ENCODE results near the gene MAP6.

Gene MAP6

GRCh38 chr11:75668451-75669297 lies at the start of gene MAP6:
TSS of gene MAP6 (minus strand) at chr11:75669038. CDS start at chr11:75668369, 669 bp downstream.
- Histone ChIP-seq H3K27me3 (ENCODE audit: insufficient read depth, low read length) (no peaks in the 10 kb centered on the region), H3K4me3 (ENCODE audit: low read length) (peak within 1 kb of the TSS; percentile 52), H3K9me3 (ENCODE audit: low read length) (no peaks in the 10 kb centered on the region), H2AFZ (ENCODE audit: low read depth, low read length) (peak within 1 kb of the TSS; percentile 24), H3K4me1 (ENCODE audit: insufficient read depth, low read length) (peaks cover 40% of the 10 kb centered on the region), H3K36me3 (ENCODE audit: insufficient read depth, low read length) (no peaks in the 10 kb centered on the region)

- no peaks in the 10 kb centered on the region for H3K36me3 ChIP-seq (ENCODE audit: insufficient read depth, low read length)
- no peak within 1 kb of the TSS for H3K4me3 ChIP-seq (ENCODE audit: low read length)
- no peak within 1 kb of the TSS for H2AFZ ChIP-seq (ENCODE audit: low read depth, low read length)
- peaks cover 6% of the 10 kb centered on the region for H3K27me3 ChIP-seq (ENCODE audit: insufficient read depth, low read length)
- no peaks in the 10 kb centered on the region for H3K9me3 ChIP-seq (ENCODE audit: low read length)
- H3K4me1 ChIP-seq (ENCODE audit: insufficient read depth, low read length): no peaks in the 10 kb centered on the region
These were observed 49.0 kb upstream of the MAP6 start, which contains the start of gene MOGAT2 for GRCh38 chr11:75717608-75718418. TSS of gene MOGAT2 (plus strand) at chr11:75717838. CDS start at chr11:75717889, 51 bp downstream.

GRCh38 chr11:75716659-75717058 lies 47.8 kb upstream of the MAP6 start:
- Histone ChIP-seq H2AFZ (ENCODE audit: low read depth, low read length) (no peak overlapping the region), H3K36me3 (ENCODE audit: insufficient read depth, low read length) (no peaks in the 10 kb centered on the region), H3K4me1 (ENCODE audit: insufficient read depth, low read length) (no peaks in the 10 kb centered on the region), H3K27me3 (ENCODE audit: insufficient read depth, low read length) (peaks cover 6% of the 10 kb centered on the region), H3K9me3 (ENCODE audit: low read length) (no peaks in the 10 kb centered on the region), H3K4me3 (ENCODE audit: low read length) (no peak overlapping the region)

- Histone ChIP-seq H3K4me3 (ENCODE audit: low read length) (no peak overlapping the region), H3K9me3 (ENCODE audit: low read length) (no peaks in the 10 kb centered on the region), H2AFZ (ENCODE audit: low read depth, low read length) (no peak overlapping the region), H3K4me1 (ENCODE audit: insufficient read depth, low read length) (no peaks in the 10 kb centered on the region), H3K27me3 (ENCODE audit: insufficient read depth, low read length) (peaks cover 6% of the 10 kb centered on the region), H3K36me3 (ENCODE audit: insufficient read depth, low read length) (no peaks in the 10 kb centered on the region)
These were observed 46.9 kb upstream of the MAP6 start for GRCh38 chr11:75715688-75716087.

GRCh38 chr11:75714211-75714610 lies 45.4 kb upstream of the MAP6 start:
- Histone ChIP-seq H3K9me3 (ENCODE audit: low read length) (no peaks in the 10 kb centered on the region), H3K4me1 (ENCODE audit: insufficient read depth, low read length) (no peaks in the 10 kb centered on the region), H3K4me3 (ENCODE audit: low read length) (no peak overlapping the region), H2AFZ (ENCODE audit: low read depth, low read length) (no peak overlapping the region), H3K36me3 (ENCODE audit: insufficient read depth, low read length) (no peaks in the 10 kb centered on the region), H3K27me3 (ENCODE audit: insufficient read depth, low read length) (peaks cover 6% of the 10 kb centered on the region)

GRCh38 chr11:75706260-75706729 lies 37.5 kb upstream of the MAP6 start:
- H3K36me3 ChIP-seq (ENCODE audit: insufficient read depth, low read length): no peaks in the 10 kb centered on the region
- H3K27me3 ChIP-seq (ENCODE audit: insufficient read depth, low read length): no peaks in the 10 kb centered on the region
- no peaks in the 10 kb centered on the region for H3K4me1 ChIP-seq (ENCODE audit: insufficient read depth, low read length)
- no peak overlapping the region for H3K4me3 ChIP-seq (ENCODE audit: low read length)
- H2AFZ ChIP-seq (ENCODE audit: low read depth, low read length): no peak overlapping the region
- H3K9me3 ChIP-seq (ENCODE audit: low read length): no peaks in the 10 kb centered on the region

- no peaks in the 10 kb centered on the region for H3K9me3 ChIP-seq (ENCODE audit: low read length)
- no peaks in the 10 kb centered on the region for H3K36me3 ChIP-seq (ENCODE audit: insufficient read depth, low read length)
- H3K4me1 ChIP-seq (ENCODE audit: insufficient read depth, low read length): no peaks in the 10 kb centered on the region
- no peak overlapping the region for H2AFZ ChIP-seq (ENCODE audit: low read depth, low read length)
- H3K27me3 ChIP-seq (ENCODE audit: insufficient read depth, low read length): no peaks in the 10 kb centered on the region
- no peak overlapping the region for H3K4me3 ChIP-seq (ENCODE audit: low read length)
These were observed 36.7 kb upstream of the MAP6 start for GRCh38 chr11:75705541-75705940.

GRCh38 chr11:75703695-75704237 lies 34.9 kb upstream of the MAP6 start:
- H3K36me3 ChIP-seq (ENCODE audit: insufficient read depth, low read length): no peaks in the 10 kb centered on the region
- H2AFZ ChIP-seq (ENCODE audit: low read depth, low read length): no peak overlapping the region
- no peaks in the 10 kb centered on the region for H3K4me1 ChIP-seq (ENCODE audit: insufficient read depth, low read length)
- H3K9me3 ChIP-seq (ENCODE audit: low read length): no peaks in the 10 kb centered on the region
- no peaks in the 10 kb centered on the region for H3K27me3 ChIP-seq (ENCODE audit: insufficient read depth, low read length)
- H3K4me3 ChIP-seq (ENCODE audit: low read length): no peak overlapping the region

- Histone ChIP-seq H3K4me3 (ENCODE audit: low read length) (no peak overlapping the region), H3K9me3 (ENCODE audit: low read length) (no peaks in the 10 kb centered on the region), H3K27me3 (ENCODE audit: insufficient read depth, low read length) (no peaks in the 10 kb centered on the region), H2AFZ (ENCODE audit: low read depth, low read length) (no peak overlapping the region), H3K36me3 (ENCODE audit: insufficient read depth, low read length) (no peaks in the 10 kb centered on the region), H3K4me1 (ENCODE audit: insufficient read depth, low read length) (no peaks in the 10 kb centered on the region)
These were observed 32.1 kb upstream of the MAP6 start for GRCh38 chr11:75700940-75701339.

- H3K36me3 ChIP-seq (ENCODE audit: insufficient read depth, low read length): no peaks in the 10 kb centered on the region
- H3K9me3 ChIP-seq (ENCODE audit: low read length): no peaks in the 10 kb centered on the region
- no peaks in the 10 kb centered on the region for H3K4me1 ChIP-seq (ENCODE audit: insufficient read depth, low read length)
- no peaks in the 10 kb centered on the region for H3K27me3 ChIP-seq (ENCODE audit: insufficient read depth, low read length)
- no peak overlapping the region for H3K4me3 ChIP-seq (ENCODE audit: low read length)
- H2AFZ ChIP-seq (ENCODE audit: low read depth, low read length): no peak overlapping the region
These were observed 29.2 kb upstream of the MAP6 start for GRCh38 chr11:75697906-75698581.

GRCh38 chr11:75691804-75692203 lies 23.0 kb upstream of the MAP6 start:
- Histone ChIP-seq H3K9me3 (ENCODE audit: low read length) (no peaks in the 10 kb centered on the region), H3K27me3 (ENCODE audit: insufficient read depth, low read length) (no peaks in the 10 kb centered on the region)

GRCh38 chr11:75689863-75690609 lies 21.2 kb upstream of the MAP6 start:
- H3K36me3 ChIP-seq (ENCODE audit: insufficient read depth, low read length): no peaks in the 10 kb centered on the region
- H3K9me3 ChIP-seq (ENCODE audit: low read length): no peaks in the 10 kb centered on the region
- H3K4me1 ChIP-seq (ENCODE audit: insufficient read depth, low read length): peaks cover 9% of the 10 kb centered on the region
- no peak overlapping the region for H3K4me3 ChIP-seq (ENCODE audit: low read length)
- no peaks in the 10 kb centered on the region for H3K27me3 ChIP-seq (ENCODE audit: insufficient read depth, low read length)
- no peak overlapping the region for H2AFZ ChIP-seq (ENCODE audit: low read depth, low read length)

More at GRCh38 chr11:75691804-75692203, 23.0 kb upstream of the MAP6 start:
- Histone ChIP-seq H3K4me1 (ENCODE audit: insufficient read depth, low read length) (peaks cover 9% of the 10 kb centered on the region), H3K4me3 (ENCODE audit: low read length) (no peak overlapping the region), H3K36me3 (ENCODE audit: insufficient read depth, low read length) (no peaks in the 10 kb centered on the region), H2AFZ (ENCODE audit: low read depth, low read length) (no peak overlapping the region)

Measured in neuron (in vitro differentiated cells).